Transverse colon (tissue), 4 donors: Measurements from ENCODE around the gene HOTAIR. TPM values are rescaled to one million over a fixed set of nuclear protein-coding genes. Genes with fewer than 3 reads are reported as not detected.

Source experiments
- DNase-seq: peaks from one replicate; pipeline ENCODE4 v3.0.0-alpha.2; 2019
- H3K27ac ChIP-seq, 4 donors: fragments of 200-600 bp; sonication (generic); 2 replicates each; pipeline ENCODE4 v1.5.1; 2016 to 2018; ENCODE audit warnings: inconsistent platforms in 4 of 4
- H3K27me3 ChIP-seq: fragments of 200-600 bp; sonication (generic); 2 replicates; pipeline ENCODE4 v1.5.1; 2017; ENCODE audit warnings: inconsistent platforms
- H3K36me3 ChIP-seq, 4 donors: fragments of 200-600 bp; sonication (generic); 2 replicates each; pipeline ENCODE4 v1.5.1; 2017 to 2019; ENCODE audit warnings: inconsistent platforms in 4 of 4
- H3K4me1 ChIP-seq, 4 donors: fragments of 200-600 bp; sonication (generic); 2 replicates each; pipeline ENCODE4 v1.5.1; 2017 to 2020; ENCODE audit warnings: inconsistent platforms in 4 of 4
- H3K4me3 ChIP-seq, 4 donors: fragments of 200-600 bp; sonication (generic); 1 replicate in 1 of 4; 2 replicates in 3 of 4; pipeline versions ENCODE4 v1.5.1 to v1.6.1; 2017 to 2019; ENCODE audit warnings: inconsistent platforms in 4 of 4
- H3K9me3 ChIP-seq, 2 donors: fragments of 200-600 bp; sonication (generic); 2 replicates each; pipeline ENCODE4 v1.5.1; 2017 to 2019; ENCODE audit warnings: inconsistent platforms in 2 of 2
- EP300 ChIP-seq: sonication (generic); formaldehyde crosslinking; IDR thresholded peaks from one replicate; pipeline ENCODE4 v1.6.1; 2017; ENCODE audit warnings: antibody characterized with exemption, low read depth
- POLR2A ChIP-seq: fragments of 450-650 bp; IDR thresholded peaks from one replicate; pipeline ENCODE4 v1.6.1; 2016; ENCODE audit warnings: antibody characterized with exemption, mild to moderate bottlenecking, moderate library complexity
- POLR2AphosphoS5 ChIP-seq, 3 donors: sonication (generic); formaldehyde crosslinking; IDR thresholded peaks; one replicate each; pipeline ENCODE4 v1.6.1; 2016; ENCODE audit warnings: antibody characterized with exemption in 3 of 3
- WGBS, 2 donors: methylation state at CpG; one replicate each; pipeline ENCODE4 v1.1.5; 2018; ENCODE audit warnings: low coverage in 1 of 2; 5-methylcytosine and 5-hydroxymethylcytosine counted together
- in situ Hi-C, 4 donors: fragments of 200-750 bp; cut with MboI; loops; one replicate each; pipeline versions ENCODE4 v1.15.0 to v1.15.1; 2017; ENCODE audit warnings: low sequenced_read_pairs in 3 of 4, low pct_ligation_motif_present in 1 of 4, low pct_unique_long_range_greater_than_20kb in 1 of 4
- intact Hi-C: fragments of 100-400 bp; cut with DNase I; formaldehyde crosslinking; loops from one replicate; pipeline ENCODE4 v1.15.1; 2023; ENCODE audit warnings: low total_unique reads
- total RNA-seq, 4 donors: library from RNA; depleted of rRNA; stranded (reverse); fragments of >200 nt; gene quantifications; one replicate each; pipeline ENCODE4 v1.1.0, GENCODE V29; 2016
- TF ChIP-seq, protein P1 (sequence below), 5 experiments: fragments of 200-600 bp in 3 of 5; fragments of 450-650 bp in 2 of 5; sonication (generic) in 3 of 5; IDR thresholded peaks; 1 replicate in 2 of 5; 2 replicates in 3 of 5; pipeline ENCODE4 v1.5.1; 2016 to 2017; ENCODE audit warnings: antibody characterized with exemption in 5 of 5, inconsistent platforms in 3 of 5, mild to moderate bottlenecking in 2 of 5, moderate library complexity in 1 of 5

The HOTAIR gene
- total RNA-seq, 4 donors from 2014 or later: not detected

DNA sequence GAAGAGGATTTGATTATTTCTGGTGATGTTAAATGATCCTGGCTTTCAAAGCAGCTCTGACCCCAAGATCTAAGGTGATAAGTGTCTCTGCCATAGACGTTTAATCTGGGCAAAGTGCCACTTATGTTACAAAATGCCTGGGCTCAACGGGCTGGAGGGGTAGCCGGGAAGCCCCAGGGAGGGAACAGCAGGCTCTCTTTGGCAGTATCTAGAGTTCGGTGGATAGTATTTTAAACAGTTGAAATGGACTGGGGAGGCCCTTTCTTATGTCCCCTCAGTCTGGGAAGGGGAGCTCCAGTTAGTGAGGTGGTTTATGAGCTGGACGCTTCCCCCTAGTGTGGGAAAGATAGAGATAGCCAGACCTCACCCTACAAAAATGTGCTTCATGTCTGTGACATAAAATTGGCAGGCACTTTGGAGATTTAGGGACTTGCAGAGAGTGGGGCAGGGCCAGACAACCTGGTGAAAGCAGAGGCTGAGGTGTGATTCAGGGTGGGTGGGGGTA lies 7.3 kb downstream of the HOTAIR start:
- H3K4me1 ChIP-seq: peaks cover 0 to 14% (median 6%) of the 10 kb centered on the region in 4 donors
- H3K4me3 ChIP-seq: no peak overlapping the region
- WGBS, 2 donors: 18% methylated on average over 5 of the region's 5 CpGs; no CpG with 5 or more reads in 1 of the 2 donors
- TF ChIP-seq EP300: no peak
- TF ChIP-seq, protein P1, sequence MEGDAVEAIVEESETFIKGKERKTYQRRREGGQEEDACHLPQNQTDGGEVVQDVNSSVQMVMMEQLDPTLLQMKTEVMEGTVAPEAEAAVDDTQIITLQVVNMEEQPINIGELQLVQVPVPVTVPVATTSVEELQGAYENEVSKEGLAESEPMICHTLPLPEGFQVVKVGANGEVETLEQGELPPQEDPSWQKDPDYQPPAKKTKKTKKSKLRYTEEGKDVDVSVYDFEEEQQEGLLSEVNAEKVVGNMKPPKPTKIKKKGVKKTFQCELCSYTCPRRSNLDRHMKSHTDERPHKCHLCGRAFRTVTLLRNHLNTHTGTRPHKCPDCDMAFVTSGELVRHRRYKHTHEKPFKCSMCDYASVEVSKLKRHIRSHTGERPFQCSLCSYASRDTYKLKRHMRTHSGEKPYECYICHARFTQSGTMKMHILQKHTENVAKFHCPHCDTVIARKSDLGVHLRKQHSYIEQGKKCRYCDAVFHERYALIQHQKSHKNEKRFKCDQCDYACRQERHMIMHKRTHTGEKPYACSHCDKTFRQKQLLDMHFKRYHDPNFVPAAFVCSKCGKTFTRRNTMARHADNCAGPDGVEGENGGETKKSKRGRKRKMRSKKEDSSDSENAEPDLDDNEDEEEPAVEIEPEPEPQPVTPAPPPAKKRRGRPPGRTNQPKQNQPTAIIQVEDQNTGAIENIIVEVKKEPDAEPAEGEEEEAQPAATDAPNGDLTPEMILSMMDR (IDR thresholded peaks at IDR 0.05): no peak
- in situ Hi-C loops: no loop called here
- no peaks in the 10 kb centered on the region for H3K9me3 ChIP-seq
- peak overlapping the region in 1 of 4 donors; percentile 55 for H3K27ac ChIP-seq
- H3K36me3 ChIP-seq: no peaks in the 10 kb centered on the region
- peaks cover 100% of the 10 kb centered on the region for H3K27me3 ChIP-seq
- intact Hi-C loops: no loop called here
- DNase-seq: no peak

GRCh38 chr12:53966385-53967133 lies 8.2 kb downstream of the HOTAIR start:
- WGBS, 2 donors: 11 to 28% methylated on average over 16 to 36 of the region's 36 CpGs
- peaks cover 100% of the 10 kb centered on the region for H3K27me3 ChIP-seq
- H3K9me3 ChIP-seq: no peaks in the 10 kb centered on the region
- H3K36me3 ChIP-seq: no peaks in the 10 kb centered on the region
- DNase-seq: no peak
- TF ChIP-seq, protein P1 (IDR thresholded peaks at IDR 0.05): no peak
- TF ChIP-seq EP300 (no peak), POLR2A (no peak), POLR2AphosphoS5 (IDR thresholded peaks at IDR 0.05) (no peak)
- in situ Hi-C loops: no loop called here
- intact Hi-C loops: no loop called here
- H3K4me3 ChIP-seq: no peak overlapping the region
- peaks cover 0 to 14% (median 6%) of the 10 kb centered on the region in 4 donors for H3K4me1 ChIP-seq
- peak overlapping the region in 2 of 4 donors; percentile 28 to 55 for H3K27ac ChIP-seq

DNA sequence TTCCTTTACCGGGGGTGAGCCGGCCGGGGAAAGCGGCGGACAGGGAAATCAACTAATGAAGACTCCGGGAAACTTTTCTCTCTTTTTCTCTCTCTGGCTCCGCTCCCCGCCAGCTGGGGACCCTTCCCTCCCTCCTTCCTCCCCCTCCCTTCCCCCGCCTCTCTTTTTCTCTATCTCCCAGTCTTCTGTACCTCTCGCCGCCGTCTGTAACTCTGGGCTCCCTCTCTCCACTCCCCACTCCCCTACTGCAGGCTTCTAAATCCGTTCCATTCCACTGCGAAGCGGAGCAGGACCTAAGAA lies 8.7 kb downstream of the HOTAIR start:
- WGBS, 2 donors: 19 to 20% methylated on average over 13 to 15 of the region's 15 CpGs
- no peak overlapping the region for H3K4me3 ChIP-seq
- peaks cover 0 to 18% (median 6%) of the 10 kb centered on the region in 4 donors for H3K4me1 ChIP-seq
- H3K27ac ChIP-seq: peak overlapping the region in 2 of 4 donors; percentile 28 to 55
- no peak for DNase-seq
- H3K27me3 ChIP-seq: peaks cover 100% of the 10 kb centered on the region
- in situ Hi-C loops (no loop called here), intact Hi-C loops (no loop called here)
- H3K36me3 ChIP-seq: no peaks in the 10 kb centered on the region
- no peaks in the 10 kb centered on the region for H3K9me3 ChIP-seq
- no peak for TF ChIP-seq POLR2AphosphoS5 (IDR thresholded peaks at IDR 0.05)
- no peak for TF ChIP-seq EP300
- no peak for TF ChIP-seq POLR2A
- TF ChIP-seq, protein P1 (IDR thresholded peaks at IDR 0.05): no peak

DNA sequence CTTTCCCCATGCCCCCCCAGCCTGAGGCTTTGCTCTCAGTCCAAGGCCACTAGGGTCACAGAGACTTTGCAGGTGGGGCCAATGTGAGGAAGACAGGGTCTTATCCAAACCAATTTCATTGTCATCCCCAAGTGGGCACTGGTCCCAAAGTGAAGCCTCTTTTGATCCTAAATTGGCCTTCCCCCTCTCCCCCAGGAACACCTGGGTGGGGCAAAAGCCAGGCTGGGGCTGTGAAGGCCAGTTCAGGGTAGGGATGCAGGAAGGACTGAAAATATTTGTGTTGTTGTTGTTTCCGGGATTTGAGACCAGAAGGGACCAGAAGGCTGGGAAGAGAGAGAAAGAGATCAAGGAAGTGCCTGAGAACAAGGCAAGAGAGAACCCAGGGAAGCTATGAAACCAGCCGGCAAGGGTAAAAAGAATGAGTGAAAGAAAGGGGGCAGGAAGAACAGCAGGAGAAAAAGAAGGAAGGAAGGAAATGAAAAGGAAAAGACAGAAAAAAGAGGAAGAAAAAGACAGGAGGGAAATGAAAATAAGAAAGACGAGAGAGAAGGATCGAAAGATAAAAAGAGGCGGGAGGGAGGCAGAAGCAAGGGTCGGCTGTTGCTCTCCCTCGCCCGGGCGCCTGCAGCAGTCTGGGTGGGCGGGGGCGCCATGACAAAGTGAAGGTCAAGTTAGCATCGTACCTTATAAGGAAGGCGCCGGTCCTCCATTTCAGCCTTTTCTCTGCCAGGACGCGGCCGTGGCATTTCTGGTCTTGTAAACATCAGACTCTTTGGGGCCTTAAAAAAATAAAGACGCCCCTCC lies 9.3 kb downstream of the HOTAIR start:
- in situ Hi-C loops (no loop called here), intact Hi-C loops (no loop called here)
- TF ChIP-seq POLR2A: no peak
- TF ChIP-seq, protein P1 (IDR thresholded peaks at IDR 0.05): no peak
- no peak for TF ChIP-seq EP300
- no peak for TF ChIP-seq POLR2AphosphoS5 (IDR thresholded peaks at IDR 0.05)
- Histone ChIP-seq H3K36me3 (no peaks in the 10 kb centered on the region), H3K27ac (peak overlapping the region in 1 of 4 donors; percentile 55), H3K9me3 (no peaks in the 10 kb centered on the region), H3K27me3 (peaks cover 100% of the 10 kb centered on the region), H3K4me3 (no peak overlapping the region), H3K4me1 (peaks cover 0 to 22% (median 6%) of the 10 kb centered on the region in 4 donors)
- no peak for DNase-seq
- WGBS, 2 donors: 0 to 7% methylated on average over 3 to 18 of the region's 18 CpGs
